Pancreas (tissue), 10 donors: Measurements from ENCODE around the gene FBLIM1. TPM values are rescaled to one million over a fixed set of nuclear protein-coding genes. Genes with fewer than 3 reads are reported as not detected.
A peak's percentile ranks its signal among the peaks of the same experiment; 100 is the strongest.

ENCODE experiments used
- ATAC-seq, 4 donors: fragments of 200-7000 bp; cut with Tn5 transposase; one replicate each; pipeline versions ENCODE4 v1.8.0 to v1.9.1; 2020; ENCODE audit warnings: mild to moderate bottlenecking in 4 of 4, moderate library complexity in 4 of 4
- DNase-seq, 6 donors: peaks; one replicate each; pipeline ENCODE4 v3.0.0-alpha.2; 2020
- FAIRE-seq: peaks from 2 replicates; lab custom pipeline; 2012; peaks lifted over from hg19 to GRCh38; lab: Jason Lieb, UNC
- H3K27ac ChIP-seq, 4 donors: fragments of 200-600 bp; sonication (generic); 1 replicate in 3 of 4; 2 replicates in 1 of 4; pipeline versions ENCODE4 v1.5.0 to v1.8.0; 2020
- H3K27me3 ChIP-seq, 4 donors: fragments of 200-600 bp; one replicate each; pipeline ENCODE4 v1.8.0; 2021
- H3K36me3 ChIP-seq, 3 donors: fragments of 200-600 bp; sonication (generic) in 1 of 3; one replicate each; pipeline versions ENCODE4 v1.5.0 to v1.8.0; 2020 to 2021
- H3K4me1 ChIP-seq, 3 donors: fragments of 200-600 bp; one replicate each; pipeline ENCODE4 v1.8.0; 2021
- H3K4me3 ChIP-seq, 4 donors: fragments of 200-600 bp; sonication (generic) in 2 of 4; one replicate each; pipeline versions ENCODE4 v1.5.0 to v1.8.0; 2020 to 2021
- H3K9me3 ChIP-seq, 4 donors: fragments of 200-600 bp; one replicate each; pipeline ENCODE4 v1.8.0; 2021
- CTCF ChIP-seq, 4 donors: fragments of 200-600 bp; sonication (generic) in 3 of 4; IDR thresholded peaks; one replicate each; pipeline versions ENCODE4 v1.5.0 to v1.8.0; 2021; ENCODE audit warnings: antibody characterized with exemption in 4 of 4
- WGBS, 2 donors: extraction: QIAGEN DNeasy Blood & Tissue Kit; methylation state at CpG; one replicate each; pipeline ENCODE4 v1.1.7; 2013; 5-methylcytosine and 5-hydroxymethylcytosine counted together
- intact Hi-C, 3 donors: fragments of 100-400 bp; cut with DNase I; formaldehyde crosslinking; loops; one replicate each; pipeline versions ENCODE4 v1.11.1 to v1.14.2; 2022
- polyA plus RNA-seq, 2 donors: library from polyadenylated mRNA; stranded (reverse); fragments of 200-250 nt; gene quantifications; one replicate each; pipeline ENCODE4 v1.2.3, GENCODE V29; 2013
- total RNA-seq, 6 donors: library from RNA; stranded (reverse); fragmentation: NEBNext Ultra II Directional in 4 of 6; extraction: Animal tissue kit (Norgen Biotek cat#: 25700) in 4 of 6; gene quantifications; one replicate each; pipeline versions ENCODE4 v1.2.1 to v1.2.4, GENCODE V29; 2021 to 2023
- donor health status: healthy with polysubstance abuse.
- donor health status: DM: no; HTN: no; CAD: no; lungs with moderate emphysema.
- donor health status: DM: no; HTN: no; CAD: no.
- donor health status: control.
- donor health status: control.
- donor health status: Bipolar disorder and iron deficiency.
- donor health status: DM: yes; HTN: yes; CAD: no.
- donor health status: DM: no; HTN: no; CAD: no.
- donor health status: DM: no; HTN: no; CAD: no.
- donor health status: DM: yes; HTN: yes; CAD: no.

The FBLIM1 gene
- total and polyA plus RNA-seq, 8 donors, result 20.4 to 61.5 (median 29.4) TPM

GRCh38 chr1:15748264-15748663, 10.3 kb upstream of the FBLIM1 start:
- DNase-seq (no peak), FAIRE-seq (no peak), ATAC-seq (no peak)
- no peak overlapping the region for H3K4me3 ChIP-seq
- no peak for TF ChIP-seq CTCF (IDR thresholded peaks at IDR 0.05)
- H3K36me3 ChIP-seq, result no peaks in the 10 kb centered on the region
- 90% methylated on average over 5 of the region's 5 CpGs for WGBS, 2 donors
- no peaks in the 10 kb centered on the region for H3K4me1 ChIP-seq
- intact Hi-C loops, result no loop called here
- H3K27ac ChIP-seq, result no peak overlapping the region
- H3K27me3 ChIP-seq, result no peaks in the 10 kb centered on the region
- H3K9me3 ChIP-seq, result no peaks in the 10 kb centered on the region

GRCh38 chr1:15748690-15749398, 9.8 kb upstream of the FBLIM1 start:
- Histone ChIP-seq H3K36me3 (no peaks in the 10 kb centered on the region), H3K27me3 (no peaks in the 10 kb centered on the region), H3K4me1 (no peaks in the 10 kb centered on the region), H3K27ac (no peak overlapping the region), H3K9me3 (no peaks in the 10 kb centered on the region), H3K4me3 (no peak overlapping the region)
- 87 to 92% methylated on average over 10 of the region's 10 CpGs for WGBS, 2 donors
- ATAC-seq (no peak), FAIRE-seq (no peak), DNase-seq (no peak)
- intact Hi-C loops, result no loop called here
- no peak for TF ChIP-seq CTCF (IDR thresholded peaks at IDR 0.05)

GRCh38 chr1:15749399-15750291, 8.9 kb upstream of the FBLIM1 start:
- peak overlapping the region in 2 of 4 donors; percentile 5 to 30 for H3K27ac ChIP-seq
- TF ChIP-seq CTCF (IDR thresholded peaks at IDR 0.05), result no peak
- 72 to 75% methylated on average over 19 of the region's 19 CpGs for WGBS, 2 donors
- ATAC-seq, result peak; percentile 9 to 35 (median 24)
- DNase-seq, result peak in 1 of 6 donors; percentile 49
- no peaks in the 10 kb centered on the region for H3K4me1 ChIP-seq
- intact Hi-C loops, result no loop called here
- H3K9me3 ChIP-seq, result no peaks in the 10 kb centered on the region
- no peak overlapping the region for H3K4me3 ChIP-seq
- H3K27me3 ChIP-seq, result no peaks in the 10 kb centered on the region
- no peak for FAIRE-seq
- H3K36me3 ChIP-seq, result no peaks in the 10 kb centered on the region

GRCh38 chr1:15750924-15751323, 7.7 kb upstream of the FBLIM1 start:
- Histone ChIP-seq H3K27me3 (no peaks in the 10 kb centered on the region), H3K36me3 (no peaks in the 10 kb centered on the region), H3K4me1 (no peaks in the 10 kb centered on the region), H3K27ac (no peak overlapping the region), H3K4me3 (no peak overlapping the region), H3K9me3 (no peaks in the 10 kb centered on the region)
- no peak for TF ChIP-seq CTCF (IDR thresholded peaks at IDR 0.05)
- FAIRE-seq (no peak), ATAC-seq (no peak), DNase-seq (no peak)
- intact Hi-C loops, result no loop called here
- WGBS, 2 donors, result 86 to 88% methylated on average over 12 of the region's 12 CpGs
